Measurements from ENCODE around the gene OR13C8.

Gene OR13C8

GRCh38 chr9:104618104-104618503, 49.1 kb downstream of the OR13C8 start, which contains the start of gene OR13C9:
TSS of gene OR13C9 (minus strand) at chr9:104618204. CDS start at chr9:104618204, 0 bp downstream.
- DNase-seq = no peak

Measured in inflammatory macrophage treated with lipopolysaccharide for 1 hour (primary cell).